GM12878 (cell line): ENCODE results near the gene REPIN1.

Source experiments
- BCL11A ChIP-seq: IDR thresholded peaks from 2 replicates; pipeline ENCODE4 v1.6.1; 2011; ENCODE audit warnings: low read depth, low read length
- CHD2 ChIP-seq: IDR thresholded peaks from 2 replicates; pipeline ENCODE4 v1.6.1; 2011; ENCODE audit warnings: low read depth, low read length, improper control_type of control experiment, borderline replicate concordance
- CREB1 ChIP-seq: IDR thresholded peaks from 2 replicates; pipeline ENCODE4 v1.6.1; 2012; ENCODE audit warnings: low read depth, mild to moderate bottlenecking, inconsistent platforms
- CREM ChIP-seq: IDR thresholded peaks from 2 replicates; pipeline ENCODE4 v1.6.1; 2014; ENCODE audit warnings: antibody characterized with exemption, low read depth
- CTCF ChIP-seq, 3 experiments: IDR thresholded peaks in 2 of 3; conservative IDR thresholded peaks in 1 of 3; 2 replicates each; pipeline ENCODE4 v1.5.1; 2011; ENCODE audit warnings: low read depth in 3 of 3, low read length in 3 of 3, mild to moderate bottlenecking in 3 of 3, control low read depth in 2 of 3, moderate library complexity in 2 of 3, inconsistent platforms in 1 of 3, mixed read lengths in 1 of 3; ENCODE audit not compliant: control insufficient read depth in 2 of 3, insufficient read depth in 1 of 3; ENCODE audit errors: extremely low read depth in 1 of 3
- E2F4 ChIP-seq: IDR thresholded peaks from 2 replicates; pipeline ENCODE4 v1.6.1; 2012; ENCODE audit warnings: low read depth, low read length, improper control_type of control experiment
- ELK1 ChIP-seq: IDR thresholded peaks from 2 replicates; pipeline ENCODE4 v1.6.1; 2012; ENCODE audit warnings: low read depth, low read length, improper control_type of control experiment
- GABPA ChIP-seq: IDR thresholded peaks from 2 replicates; pipeline ENCODE4 v1.6.1; 2014; ENCODE audit warnings: antibody characterized with exemption, low read depth, mild to moderate bottlenecking, inconsistent platforms
- HCFC1 ChIP-seq: fragments of 150-350 bp; IDR thresholded peaks from 2 replicates; pipeline ENCODE4 v1.6.1; 2014; ENCODE audit warnings: low read length
- JUNB ChIP-seq: IDR thresholded peaks from 2 replicates; pipeline ENCODE4 v1.6.1; 2016; ENCODE audit warnings: antibody characterized with exemption, mild to moderate bottlenecking
- NFYA ChIP-seq: IDR thresholded peaks from 2 replicates; pipeline ENCODE4 v1.6.1; 2011; ENCODE audit warnings: low read depth, mild to moderate bottlenecking, low read length, improper control_type of control experiment, borderline replicate concordance
- SMAD1 ChIP-seq: fragments of 450-650 bp; IDR thresholded peaks from 2 replicates; pipeline ENCODE4 v1.6.1; 2018; ENCODE audit warnings: mild to moderate bottlenecking, low read depth; ENCODE audit not compliant: partially characterized antibody
- SUZ12 ChIP-seq: fragments of 200-600 bp; sonication (generic); IDR thresholded peaks from one replicate; pipeline ENCODE4 v1.6.1; 2018; ENCODE audit warnings: antibody characterized with exemption, mild to moderate bottlenecking; ENCODE audit not compliant: unreplicated experiment

- no peak for TF ChIP-seq CTCF (IDR thresholded peaks at IDR 0.05 in 2 of 3, conservative IDR thresholded peaks at IDR 0.05 in 1 of 3; ENCODE audit: control insufficient read depth in 2 of 3, extremely low read depth in 1 of 3, insufficient read depth in 1 of 3, low read depth in 3 of 3, low read length in 3 of 3)
- no peak for TF ChIP-seq SMAD1
- TF ChIP-seq SUZ12 = no peak
- TF ChIP-seq NFYA = no peak
- TF ChIP-seq HCFC1 = no peak
- no peak for TF ChIP-seq CREM
- no peak for TF ChIP-seq CHD2
- TF ChIP-seq CREB1 = no peak
- TF ChIP-seq GABPA = no peak
- TF ChIP-seq ELK1 = no peak
- no peak for TF ChIP-seq E2F4
- TF ChIP-seq JUNB = no peak
- TF ChIP-seq BCL11A = no peak
Observed at GRCh38 chr7:150335774-150336112, 32.9 kb upstream of the REPIN1 start.
